IPS-18a (cell line): ENCODE results near the gene RASSF5.

Experiments
- H3K27ac ChIP-seq: one replicate; pipeline ENCODE4 v1.5.1; 2013; ENCODE audit warnings: low read length
- H3K27me3 ChIP-seq: one replicate; pipeline ENCODE4 v1.6.1; 2013; ENCODE audit warnings: mild to moderate bottlenecking, low read length; ENCODE audit not compliant: control insufficient read depth, insufficient read depth
- H3K36me3 ChIP-seq: one replicate; pipeline ENCODE4 v1.6.1; 2013; ENCODE audit warnings: low read depth, low read length; ENCODE audit not compliant: control insufficient read depth
- H3K4me1 ChIP-seq: one replicate; pipeline ENCODE4 v1.6.1; 2013; ENCODE audit warnings: low read depth, low read length; ENCODE audit not compliant: control insufficient read depth
- H3K4me3 ChIP-seq: one replicate; pipeline ENCODE4 v1.5.1; 2013; ENCODE audit warnings: low read length
- H3K9ac ChIP-seq: one replicate; pipeline ENCODE4 v1.6.1; 2013; ENCODE audit warnings: mild to moderate bottlenecking, low read length, moderate library complexity
- H3K9me3 ChIP-seq: one replicate; pipeline ENCODE4 v1.6.1; 2013; ENCODE audit warnings: low read depth, low read length; ENCODE audit not compliant: control insufficient read depth

The RASSF5 gene

DNA sequence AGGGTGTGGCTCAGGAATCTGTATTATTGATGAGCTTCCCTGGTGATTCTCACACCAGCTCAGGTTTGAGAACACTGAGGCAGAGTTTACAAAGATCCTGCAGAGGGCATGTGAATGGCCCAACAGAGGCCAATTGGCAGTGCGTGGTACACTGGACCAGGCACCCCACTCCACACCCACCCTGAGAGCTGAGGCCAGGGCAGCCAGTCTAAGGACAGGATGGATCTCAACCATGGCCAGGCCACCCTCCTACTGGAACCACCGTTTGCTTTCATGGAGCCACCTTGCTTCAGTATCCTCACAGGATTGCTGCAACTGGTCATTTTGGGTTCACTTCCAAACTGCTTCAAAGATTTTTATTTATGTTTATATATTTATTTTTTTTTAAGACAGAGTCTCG, 7.3 kb upstream of the RASSF5 start:
- Histone ChIP-seq H3K9me3 (no peaks in the 10 kb centered on the region), H3K36me3 (no peaks in the 10 kb centered on the region), H3K27ac (no peak overlapping the region), H3K27me3 (peaks cover 11% of the 10 kb centered on the region), H3K4me3 (no peak overlapping the region), H3K9ac (no peak overlapping the region), H3K4me1 (no peaks in the 10 kb centered on the region)

DNA sequence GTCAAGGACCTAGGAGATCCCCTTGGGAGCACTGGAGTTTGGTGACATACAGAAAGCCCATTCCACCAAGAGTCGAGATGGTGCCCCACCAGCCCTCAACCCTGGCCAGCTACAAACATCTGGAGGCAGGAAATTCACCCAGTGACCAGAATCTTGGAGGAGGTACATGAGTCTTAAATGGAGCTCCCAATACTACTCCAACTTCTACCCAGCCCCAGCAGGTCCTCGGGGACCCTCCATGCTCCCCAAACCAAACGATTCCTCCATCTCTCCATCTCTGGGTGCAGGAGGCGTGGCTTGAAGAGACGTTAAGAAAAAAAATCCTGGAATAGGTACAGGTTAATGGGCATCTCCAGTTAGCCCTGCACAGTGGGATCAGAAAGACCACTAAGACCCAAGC, 5.5 kb upstream of the RASSF5 start:
- Histone ChIP-seq H3K9ac (no peak overlapping the region), H3K27me3 (peaks cover 29% of the 10 kb centered on the region), H3K4me3 (no peak overlapping the region), H3K36me3 (no peaks in the 10 kb centered on the region), H3K27ac (no peak overlapping the region), H3K4me1 (no peaks in the 10 kb centered on the region), H3K9me3 (no peaks in the 10 kb centered on the region)

DNA sequence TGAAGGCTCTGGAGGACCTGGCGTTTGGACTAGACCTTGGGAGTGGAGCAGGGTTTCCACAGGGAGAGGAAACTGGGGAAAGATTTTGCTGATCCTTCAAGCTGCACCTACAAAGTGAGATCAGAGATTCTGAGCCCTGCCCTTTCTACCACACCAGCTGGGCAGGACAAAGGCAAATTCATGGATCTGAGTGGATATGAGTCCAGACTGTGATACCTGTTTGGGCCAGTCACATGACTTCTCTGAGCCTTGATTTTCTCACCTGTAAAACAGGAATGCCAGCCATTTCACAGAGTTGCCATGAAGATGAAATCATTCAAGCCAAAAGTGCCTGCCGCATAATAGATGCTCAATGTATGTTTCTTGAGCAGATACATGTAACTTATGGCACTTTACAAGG, 4.9 kb upstream of the RASSF5 start:
- H3K4me1 ChIP-seq: no peaks in the 10 kb centered on the region
- no peaks in the 10 kb centered on the region for H3K36me3 ChIP-seq
- no peak overlapping the region for H3K9ac ChIP-seq
- H3K9me3 ChIP-seq: no peaks in the 10 kb centered on the region
- no peak overlapping the region for H3K27ac ChIP-seq
- no peak overlapping the region for H3K4me3 ChIP-seq
- peaks cover 33% of the 10 kb centered on the region for H3K27me3 ChIP-seq

DNA sequence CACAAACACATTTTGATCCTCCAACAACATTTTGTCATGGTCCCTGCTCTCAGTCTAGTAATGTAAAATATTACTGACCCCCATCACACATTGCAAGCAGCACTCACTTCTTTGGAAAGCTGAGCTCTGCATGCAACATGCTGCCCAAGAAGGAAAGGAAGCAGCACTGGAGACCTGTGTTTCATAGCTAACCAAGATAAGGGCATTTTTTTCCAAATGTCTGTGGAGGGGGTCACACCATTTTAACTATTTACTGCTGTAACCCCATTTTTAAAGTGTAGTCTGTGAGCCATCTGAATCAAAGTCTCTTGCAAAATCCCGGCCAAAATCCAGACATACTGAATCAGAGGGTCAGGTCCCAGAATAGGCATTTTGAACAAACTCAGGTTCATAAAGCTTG, 4.5 kb upstream of the RASSF5 start:
- H3K27me3 ChIP-seq: peaks cover 37% of the 10 kb centered on the region
- no peak overlapping the region for H3K27ac ChIP-seq

DNA sequence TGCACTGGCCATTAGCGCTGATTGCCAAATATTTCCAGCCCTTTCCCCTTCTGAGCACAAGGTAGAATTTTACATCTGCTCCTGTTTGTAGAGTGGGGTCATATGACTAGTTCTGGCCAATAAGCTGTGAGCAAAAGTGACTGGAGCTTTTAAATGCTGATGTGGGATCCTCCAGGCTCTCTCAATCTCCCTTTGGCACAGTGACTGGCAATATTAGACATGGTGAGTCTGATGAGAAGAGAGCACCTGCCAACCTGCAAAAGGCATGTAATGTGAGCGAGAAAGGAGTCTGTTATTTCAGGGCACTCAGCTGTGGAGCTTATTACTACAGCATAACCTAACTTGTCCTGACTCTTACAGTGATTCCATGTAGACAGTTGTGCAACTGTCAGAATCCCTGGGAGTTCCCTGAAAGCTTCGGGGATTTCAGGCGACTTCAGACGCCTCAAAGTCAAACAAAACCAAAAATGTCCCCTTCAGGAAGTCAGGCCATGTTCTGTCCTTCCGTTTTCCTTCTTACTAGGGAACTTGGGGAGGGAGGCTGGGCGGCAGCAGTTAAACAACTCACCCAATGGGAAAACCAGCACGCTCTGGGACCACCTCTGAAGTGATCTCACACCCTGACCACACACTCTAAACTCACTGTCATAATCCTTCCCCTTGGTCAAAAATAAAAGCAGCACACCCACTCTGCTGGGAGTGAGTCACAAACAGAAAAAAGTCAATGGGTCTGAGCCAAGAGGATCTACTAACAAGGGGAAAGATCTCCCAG, 3.6 kb upstream of the RASSF5 start:
- Histone ChIP-seq H3K27ac (no peak overlapping the region), H3K4me1 (no peaks in the 10 kb centered on the region)

More for the DNA sequence above, 4.5 kb upstream of the RASSF5 start:
- Histone ChIP-seq H3K36me3 (no peaks in the 10 kb centered on the region), H3K4me3 (no peak overlapping the region), H3K4me1 (no peaks in the 10 kb centered on the region), H3K9me3 (no peaks in the 10 kb centered on the region), H3K9ac (no peak overlapping the region)

DNA sequence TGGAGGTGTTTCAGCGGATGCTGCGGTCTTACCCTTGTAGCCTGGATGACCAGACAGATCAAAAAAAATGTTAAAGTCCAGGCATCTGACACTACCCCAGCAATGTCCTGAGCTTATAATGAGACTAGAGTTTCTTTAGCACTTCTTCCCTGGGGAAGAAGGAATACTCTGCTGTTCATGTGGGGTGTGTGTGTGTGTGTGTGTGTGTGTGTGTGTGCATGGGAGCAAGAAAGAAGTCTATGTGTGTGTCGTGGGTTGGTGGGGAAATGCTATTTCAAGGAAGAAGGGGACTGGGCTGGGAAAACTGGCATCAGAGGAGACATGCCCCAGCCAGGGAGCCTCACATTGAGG, 3.0 kb upstream of the RASSF5 start:
- Histone ChIP-seq H3K36me3 (no peaks in the 10 kb centered on the region), H3K4me3 (no peak overlapping the region), H3K9ac (no peak overlapping the region), H3K27me3 (peaks cover 52% of the 10 kb centered on the region), H3K9me3 (no peaks in the 10 kb centered on the region), H3K4me1 (no peaks in the 10 kb centered on the region), H3K27ac (no peak overlapping the region)

More for the DNA sequence above, 3.6 kb upstream of the RASSF5 start:
- Histone ChIP-seq H3K27me3 (peaks cover 47% of the 10 kb centered on the region), H3K4me3 (no peak overlapping the region), H3K9me3 (no peaks in the 10 kb centered on the region), H3K9ac (no peak overlapping the region), H3K36me3 (no peaks in the 10 kb centered on the region)

DNA sequence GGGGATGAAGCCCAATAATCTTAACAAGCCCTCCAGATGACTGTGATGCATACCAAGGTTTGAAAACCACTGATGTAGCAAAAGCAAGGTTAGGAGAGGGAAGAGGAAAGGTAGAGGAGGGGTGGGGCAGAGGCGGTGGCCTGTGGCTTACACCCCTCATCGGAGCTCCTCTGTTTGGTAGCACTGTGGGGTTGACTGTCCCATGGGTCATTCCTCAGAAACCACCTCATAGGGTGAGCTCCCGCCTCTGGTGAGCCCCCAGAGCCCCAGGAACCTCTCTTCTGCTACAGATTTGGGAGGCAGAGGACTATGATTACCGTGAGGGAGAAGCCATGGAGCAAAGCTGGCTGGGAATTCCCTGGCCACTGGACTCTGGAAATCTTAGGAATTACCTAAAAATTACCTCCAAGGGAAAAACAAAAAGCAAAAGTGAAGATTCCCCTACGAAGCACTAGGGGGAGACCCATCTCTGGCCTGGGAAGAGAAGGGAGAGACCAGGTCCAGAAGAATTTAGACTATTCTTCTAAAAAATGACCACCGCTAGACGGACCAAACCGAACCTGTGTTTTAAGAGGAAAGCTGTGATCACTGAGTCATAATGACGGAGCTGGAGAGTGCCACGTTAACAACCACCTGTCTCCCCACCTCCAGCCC, 1.5 kb upstream of the RASSF5 start:
- peaks cover 67% of the 10 kb centered on the region for H3K27me3 ChIP-seq
- no peaks in the 10 kb centered on the region for H3K36me3 ChIP-seq
- no peak overlapping the region for H3K9ac ChIP-seq
- H3K4me1 ChIP-seq: no peaks in the 10 kb centered on the region
- no peaks in the 10 kb centered on the region for H3K9me3 ChIP-seq
- no peak overlapping the region for H3K27ac ChIP-seq
- H3K4me3 ChIP-seq: no peak overlapping the region

DNA sequence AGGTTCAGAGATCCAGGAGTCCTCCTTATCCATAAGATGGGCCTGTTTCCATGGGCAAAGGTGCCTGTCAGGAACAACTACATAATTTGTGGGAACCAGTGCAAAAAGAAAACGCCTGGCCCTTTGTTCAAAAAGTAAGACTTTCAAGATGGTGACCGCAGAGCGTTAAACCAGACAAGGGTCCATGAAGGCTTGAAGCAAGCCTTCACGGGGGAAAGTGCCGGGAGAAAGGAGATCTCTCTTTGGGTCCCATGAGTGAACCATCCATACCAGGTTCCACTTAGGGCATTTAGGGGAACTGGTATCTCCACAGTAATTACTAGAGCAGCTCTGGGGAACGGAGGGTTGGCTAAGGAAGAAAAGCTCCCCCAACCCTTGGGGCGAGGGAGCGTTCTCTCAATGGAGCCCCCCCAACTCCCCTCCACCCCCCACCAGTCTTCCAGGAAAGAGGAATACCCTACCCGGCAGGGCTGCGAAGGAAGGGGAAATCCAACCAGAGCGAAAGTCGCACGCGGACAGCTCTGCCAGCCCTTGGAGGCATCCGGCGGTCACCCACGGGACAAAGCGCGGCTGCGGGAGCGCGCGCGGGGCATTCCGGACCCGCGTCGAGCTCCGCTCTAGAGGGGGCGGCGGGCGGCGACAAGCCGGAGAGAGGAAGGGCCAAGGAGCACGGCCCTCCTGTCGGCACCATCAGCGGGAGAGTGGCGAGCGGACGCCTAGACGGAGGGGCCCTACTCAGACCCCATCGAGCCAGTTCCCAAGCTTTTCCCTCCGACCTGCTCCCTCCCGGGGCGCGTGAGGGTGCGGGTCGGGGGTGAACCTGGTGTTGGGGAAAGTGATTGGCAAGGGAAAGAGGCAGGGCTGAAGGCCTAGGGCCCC, 687 bp upstream of the RASSF5 start:
- H3K9ac ChIP-seq: no peak overlapping the region
- peaks cover 4% of the 10 kb centered on the region for H3K4me1 ChIP-seq
- peaks cover 74% of the 10 kb centered on the region for H3K27me3 ChIP-seq
- H3K36me3 ChIP-seq: no peaks in the 10 kb centered on the region
- H3K9me3 ChIP-seq: no peaks in the 10 kb centered on the region
- no peak overlapping the region for H3K27ac ChIP-seq
- peak overlapping the region; percentile 53 for H3K4me3 ChIP-seq

DNA sequence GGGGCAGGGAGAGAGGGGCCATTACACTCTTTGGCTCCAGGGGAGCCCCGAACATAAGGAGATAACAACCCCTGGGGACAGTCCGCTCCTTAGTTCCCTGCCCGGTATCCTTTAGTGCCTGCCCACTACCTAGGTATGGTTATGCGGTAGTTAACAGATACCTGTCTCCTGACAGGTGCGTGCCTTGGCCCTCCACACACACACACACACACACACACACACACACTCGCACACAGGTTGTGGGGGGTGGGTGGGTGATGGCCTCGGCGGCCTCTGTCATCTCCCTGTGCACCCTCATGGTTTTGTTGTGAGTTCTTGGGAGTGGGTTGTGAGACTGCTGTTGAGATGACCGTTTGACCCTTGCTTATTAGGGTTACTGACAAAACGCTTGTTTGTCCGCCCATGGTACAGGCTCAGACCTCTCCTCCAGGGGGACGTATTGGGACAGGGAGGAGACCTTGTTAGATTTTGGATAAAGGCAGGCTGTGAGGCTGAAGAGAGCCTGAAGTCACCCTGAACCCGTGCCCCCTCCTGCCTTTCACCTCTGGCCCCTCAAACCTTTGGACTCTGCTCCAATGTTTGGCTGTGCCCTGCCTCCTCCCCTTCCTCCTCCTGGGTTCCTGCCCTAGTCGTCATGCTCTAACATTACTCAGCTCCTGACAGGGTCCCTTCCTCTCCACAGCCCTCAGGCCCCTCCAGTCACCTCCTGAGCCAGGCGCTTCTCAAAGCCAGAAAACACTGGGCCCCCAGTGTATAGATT, 979 bp downstream of the RASSF5 start:
- peaks cover 11% of the 10 kb centered on the region for H3K4me1 ChIP-seq
- no peak overlapping the region for H3K27ac ChIP-seq
- no peaks in the 10 kb centered on the region for H3K36me3 ChIP-seq

DNA sequence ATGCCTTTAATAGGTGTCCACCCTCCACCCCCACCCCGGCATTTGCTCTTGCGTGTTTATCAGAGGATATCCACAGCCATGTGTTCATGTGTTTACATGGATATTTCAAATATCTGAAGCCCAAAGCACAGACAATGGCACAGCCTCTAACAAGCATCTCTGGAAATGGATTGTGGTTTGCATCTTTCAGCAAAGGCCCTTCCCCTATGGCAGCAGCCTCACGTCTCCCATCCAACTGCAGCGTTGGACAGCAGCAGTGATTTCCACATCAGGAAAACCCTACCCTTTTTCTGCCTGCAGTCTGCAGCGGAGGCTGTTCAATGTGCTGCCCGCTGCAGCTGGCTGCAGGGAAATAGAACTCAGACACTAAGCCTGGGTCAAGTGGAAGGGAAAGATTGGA, 1.6 kb downstream of the RASSF5 start:
- Histone ChIP-seq H3K27me3 (peaks cover 74% of the 10 kb centered on the region), H3K4me3 (no peak overlapping the region), H3K9ac (no peak overlapping the region), H3K4me1 (peaks cover 11% of the 10 kb centered on the region), H3K36me3 (no peaks in the 10 kb centered on the region), H3K27ac (no peak overlapping the region), H3K9me3 (no peaks in the 10 kb centered on the region)

More for the DNA sequence above, 979 bp downstream of the RASSF5 start:
- peak overlapping the region; percentile 53 for H3K4me3 ChIP-seq
- no peak overlapping the region for H3K9ac ChIP-seq
- peaks cover 74% of the 10 kb centered on the region for H3K27me3 ChIP-seq
- H3K9me3 ChIP-seq: no peaks in the 10 kb centered on the region
